Ascending aorta (tissue), 2 donors: ENCODE results near the gene ISLR. TPM values are rescaled to one million over a fixed set of nuclear protein-coding genes. Genes with fewer than 3 reads are reported as not detected.

Experiments used
- DNase-seq, 2 donors: peaks; one replicate each; pipeline ENCODE4 v3.0.0-alpha.2; 2019; ENCODE audit warnings: low spot score in 2 of 2
- H3K27ac ChIP-seq, 2 donors: fragments of 200-600 bp; sonication (generic); one replicate each; pipeline ENCODE4 v1.5.1; 2016 to 2017; ENCODE audit warnings: mild to moderate bottlenecking in 1 of 2
- H3K27me3 ChIP-seq: fragments of 200-600 bp; sonication (generic); one replicate; pipeline ENCODE4 v1.5.1; 2017
- H3K36me3 ChIP-seq, 2 donors: fragments of 200-600 bp; sonication (generic); one replicate each; pipeline ENCODE4 v1.5.1; 2016
- H3K4me1 ChIP-seq, 2 donors: fragments of 200-600 bp; sonication (generic); one replicate each; pipeline ENCODE4 v1.5.1; 2016 to 2017; ENCODE audit warnings: mild to moderate bottlenecking in 1 of 2
- H3K4me3 ChIP-seq, 2 donors: fragments of 200-600 bp; sonication (generic); one replicate each; pipeline ENCODE4 v1.5.1; 2016 to 2017; ENCODE audit warnings: mild to moderate bottlenecking in 1 of 2
- H3K9me3 ChIP-seq, 2 donors: fragments of 200-600 bp; sonication (generic); one replicate each; pipeline ENCODE4 v1.5.1; 2016
- intact Hi-C: fragments of 100-400 bp; cut with DNase I; formaldehyde crosslinking; loops from one replicate; pipeline ENCODE4 v1.15.1; 2023
- total RNA-seq: library from RNA; depleted of rRNA; stranded (reverse); fragments of >200 nt; gene quantifications from one replicate; pipeline ENCODE4 v1.1.0, GENCODE V29; 2016
- TF ChIP-seq, protein P1 (sequence below), 3 experiments: fragments of 200-600 bp in 2 of 3; fragments of 450-650 bp in 1 of 3; sonication (generic) in 2 of 3; IDR thresholded peaks; one replicate each; pipeline ENCODE4 v1.5.1; 2016 to 2019; ENCODE audit warnings: antibody characterized with exemption in 3 of 3, mild to moderate bottlenecking in 1 of 3, moderate library complexity in 1 of 3

ISLR gene
- total RNA-seq, 1 donor from 2014 or later = 211 TPM

- Histone ChIP-seq H3K27ac (no peak overlapping the region), H3K27me3 (no peaks in the 10 kb centered on the region), H3K4me3 (no peak overlapping the region), H3K4me1 (peaks cover 21 to 33% of the 10 kb centered on the region in 2 donors), H3K9me3 (no peaks in the 10 kb centered on the region), H3K36me3 (no peaks in the 10 kb centered on the region)
- DNase-seq = no peak
- intact Hi-C loops = loop anchor here (5.0 kb wide), 1 partner anchor 70 kb away; no protein-coding TSS in a partner anchor
- TF ChIP-seq, protein P1, sequence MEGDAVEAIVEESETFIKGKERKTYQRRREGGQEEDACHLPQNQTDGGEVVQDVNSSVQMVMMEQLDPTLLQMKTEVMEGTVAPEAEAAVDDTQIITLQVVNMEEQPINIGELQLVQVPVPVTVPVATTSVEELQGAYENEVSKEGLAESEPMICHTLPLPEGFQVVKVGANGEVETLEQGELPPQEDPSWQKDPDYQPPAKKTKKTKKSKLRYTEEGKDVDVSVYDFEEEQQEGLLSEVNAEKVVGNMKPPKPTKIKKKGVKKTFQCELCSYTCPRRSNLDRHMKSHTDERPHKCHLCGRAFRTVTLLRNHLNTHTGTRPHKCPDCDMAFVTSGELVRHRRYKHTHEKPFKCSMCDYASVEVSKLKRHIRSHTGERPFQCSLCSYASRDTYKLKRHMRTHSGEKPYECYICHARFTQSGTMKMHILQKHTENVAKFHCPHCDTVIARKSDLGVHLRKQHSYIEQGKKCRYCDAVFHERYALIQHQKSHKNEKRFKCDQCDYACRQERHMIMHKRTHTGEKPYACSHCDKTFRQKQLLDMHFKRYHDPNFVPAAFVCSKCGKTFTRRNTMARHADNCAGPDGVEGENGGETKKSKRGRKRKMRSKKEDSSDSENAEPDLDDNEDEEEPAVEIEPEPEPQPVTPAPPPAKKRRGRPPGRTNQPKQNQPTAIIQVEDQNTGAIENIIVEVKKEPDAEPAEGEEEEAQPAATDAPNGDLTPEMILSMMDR (IDR thresholded peaks at IDR 0.05) = no peak
These were observed 33.3 kb downstream of the ISLR start for GRCh38 chr15:74206801-74207281.

DNA sequence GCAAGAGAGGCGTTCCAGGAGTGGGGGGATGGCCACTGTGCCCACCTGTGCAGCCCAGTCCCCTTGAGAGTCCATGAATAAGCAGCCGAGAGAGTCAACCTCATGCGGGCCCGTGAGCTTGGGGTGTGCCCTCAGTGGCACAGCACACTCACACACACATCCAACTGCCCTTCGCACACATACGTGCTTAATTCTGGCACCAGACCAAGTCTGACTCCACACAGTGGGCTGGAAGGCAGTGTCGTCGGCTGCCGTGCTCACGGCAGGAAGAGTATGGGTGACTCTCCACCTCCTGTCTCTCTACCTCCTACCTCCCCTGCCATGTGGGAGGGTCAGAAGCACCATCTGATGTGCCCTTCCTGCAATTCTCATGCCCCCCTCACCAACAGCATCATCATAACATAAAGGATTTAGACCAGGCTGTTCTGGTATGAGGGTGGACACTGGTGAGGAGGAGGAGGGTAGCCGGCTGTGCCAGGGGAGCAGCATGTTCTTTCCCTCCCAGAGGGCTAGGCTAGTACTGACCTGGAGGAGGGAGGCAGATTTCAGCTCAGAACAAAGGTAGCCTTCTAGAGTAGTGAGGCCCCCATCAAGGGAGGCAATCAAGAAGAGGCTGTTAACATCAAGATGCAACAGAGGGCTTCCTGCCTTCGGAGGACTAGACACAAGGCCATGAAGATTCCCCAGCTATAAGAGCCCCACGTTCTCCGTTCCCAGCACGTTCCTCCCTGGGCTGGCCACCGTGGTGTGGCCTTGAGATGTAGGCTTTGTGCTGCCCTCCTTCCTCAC, 34.3 kb downstream of the ISLR start:
- TF ChIP-seq, protein P1 (IDR thresholded peaks at IDR 0.05) = no peak
- Histone ChIP-seq H3K27me3 (no peaks in the 10 kb centered on the region), H3K27ac (no peak overlapping the region), H3K9me3 (no peaks in the 10 kb centered on the region), H3K36me3 (no peaks in the 10 kb centered on the region), H3K4me1 (peaks cover 21 to 33% of the 10 kb centered on the region in 2 donors), H3K4me3 (no peak overlapping the region)
- intact Hi-C loops = loop anchor here (5.0 kb wide), 1 partner anchor 71 kb away; no protein-coding TSS in a partner anchor
- DNase-seq = no peak

GRCh38 chr15:74208496-74208895, 35.0 kb downstream of the ISLR start:
- Histone ChIP-seq H3K4me1 (peaks cover 21 to 33% of the 10 kb centered on the region in 2 donors), H3K27ac (no peak overlapping the region), H3K9me3 (no peaks in the 10 kb centered on the region), H3K27me3 (no peaks in the 10 kb centered on the region), H3K36me3 (no peaks in the 10 kb centered on the region), H3K4me3 (no peak overlapping the region)
- no peak for DNase-seq
- intact Hi-C loops = loop anchor here (5.0 kb wide), 1 partner anchor 71 kb away; no protein-coding TSS in a partner anchor
- TF ChIP-seq, protein P1 (IDR thresholded peaks at IDR 0.05) = no peak

DNA sequence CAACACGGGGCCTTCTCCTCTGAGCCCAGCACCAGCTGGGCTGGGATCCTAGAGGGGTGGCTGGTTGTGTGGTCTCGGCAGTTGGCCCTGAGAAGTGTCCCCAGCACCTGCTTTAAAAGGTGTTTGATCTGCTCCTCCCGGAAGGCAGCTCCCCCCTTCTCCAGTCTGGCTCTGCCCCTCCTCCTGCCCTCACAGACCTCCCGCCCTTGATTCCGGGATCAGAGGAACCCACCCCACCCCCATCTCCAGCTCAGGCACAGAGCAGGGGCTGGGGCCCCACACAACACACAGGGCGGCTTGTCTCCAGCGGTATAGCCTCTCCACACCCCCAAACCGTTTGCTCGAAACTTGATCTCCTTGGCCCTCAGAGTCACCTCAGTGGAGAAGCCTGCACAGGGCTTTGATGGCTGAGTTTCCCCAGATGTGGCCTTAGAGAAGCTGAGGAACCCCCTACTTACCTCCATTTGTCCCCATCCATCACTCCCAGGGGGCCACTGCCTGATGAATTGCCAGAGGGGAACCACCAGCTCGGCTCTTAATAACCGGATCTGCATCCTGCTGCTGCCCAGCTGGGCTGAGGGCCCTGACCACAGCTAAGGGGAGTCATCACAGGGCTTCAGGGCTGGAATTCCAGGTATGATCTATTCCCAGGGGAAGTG, 35.5 kb downstream of the ISLR start:
- no peak for DNase-seq
- no peak overlapping the region for H3K27ac ChIP-seq
- H3K4me1 ChIP-seq = peaks cover 21 to 31% of the 10 kb centered on the region in 2 donors
- no peak overlapping the region for H3K4me3 ChIP-seq
- no peaks in the 10 kb centered on the region for H3K36me3 ChIP-seq
- intact Hi-C loops = loop anchor here (5.0 kb wide), 1 partner anchor 72 kb away; no protein-coding TSS in a partner anchor
- no peaks in the 10 kb centered on the region for H3K9me3 ChIP-seq
- TF ChIP-seq, protein P1 (IDR thresholded peaks at IDR 0.05) = no peak
- no peaks in the 10 kb centered on the region for H3K27me3 ChIP-seq

DNA sequence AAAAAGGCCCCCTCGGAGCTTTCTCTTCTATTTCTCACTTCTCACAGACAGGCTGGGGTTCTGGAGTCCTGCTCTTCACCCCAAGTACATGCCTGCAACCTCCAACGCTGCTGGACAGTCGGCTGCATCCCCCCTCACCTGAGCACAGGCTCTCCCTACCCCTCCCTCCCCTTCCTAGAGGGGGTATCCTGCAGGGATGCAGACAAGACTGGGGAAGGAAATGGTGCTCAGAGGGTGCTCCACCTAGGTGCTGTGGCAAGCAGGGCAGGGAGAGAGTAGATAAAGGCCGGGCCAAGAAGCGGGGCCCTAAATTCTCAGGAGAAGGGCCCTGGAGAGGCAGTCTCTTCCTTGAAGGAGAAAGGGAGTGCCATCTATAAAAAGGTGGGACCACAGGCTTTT, 36.0 kb downstream of the ISLR start:
- Histone ChIP-seq H3K27ac (peak overlapping the region in 1 of 2 donors; percentile 29), H3K9me3 (no peaks in the 10 kb centered on the region), H3K27me3 (no peaks in the 10 kb centered on the region), H3K4me1 (peaks cover 18 to 25% of the 10 kb centered on the region in 2 donors), H3K4me3 (no peak overlapping the region), H3K36me3 (no peaks in the 10 kb centered on the region)
- DNase-seq = no peak
- intact Hi-C loops = loop anchor here (5.0 kb wide), 1 partner anchor 72 kb away; no protein-coding TSS in a partner anchor
- TF ChIP-seq, protein P1 (IDR thresholded peaks at IDR 0.05) = no peak
